ENCODE results near the gene CDY2B. TPM values are rescaled to one million over a fixed set of nuclear protein-coding genes. Genes with fewer than 3 reads are reported as not detected.

CDY2B gene, protein sequence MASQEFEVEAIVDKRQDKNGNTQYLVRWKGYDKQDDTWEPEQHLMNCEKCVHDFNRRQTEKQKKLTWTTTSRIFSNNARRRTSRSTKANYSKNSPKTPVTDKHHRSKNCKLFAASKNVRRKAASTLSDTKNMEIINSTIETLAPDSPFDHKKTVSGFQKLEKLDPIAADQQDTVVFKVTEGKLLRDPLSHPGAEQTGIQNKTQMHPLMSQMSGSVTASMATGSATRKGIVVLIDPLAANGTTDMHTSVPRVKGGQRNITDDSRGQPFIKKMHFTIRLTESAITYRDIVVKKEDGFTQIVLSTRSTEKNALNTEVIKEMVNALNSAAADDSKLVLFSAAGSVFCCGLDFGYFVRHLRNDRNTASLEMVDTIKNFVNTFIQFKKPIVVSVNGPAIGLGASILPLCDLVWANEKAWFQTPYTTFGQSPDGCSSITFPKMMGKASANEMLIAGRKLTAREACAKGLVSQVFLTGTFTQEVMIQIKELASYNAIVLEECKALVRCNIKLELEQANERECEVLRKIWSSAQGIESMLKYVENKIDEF
- not detected for total RNA-seq

GRCh38 chrY:17880120-17880519 is at the start of gene CDY2B:
CDY2B (minus strand) TSS chrY:17880220; CDS start chrY:17879892, 328 bp downstream.

Other genes starting within 250 kb of the CDY2B start
- gene CDY2A, start 145.6 kb upstream of the CDY2B start, total RNA-seq: not detected

All from diencephalon (tissue), 1 donor.